PC-3 (cell line): ENCODE data around the gene LRP1B.

Experiments
- CTCF ChIP-seq: fragments of 300-600 bp; sonication (generic); conservative IDR thresholded peaks from 2 replicates; pipeline ENCODE4 v1.5.1; 2017; ENCODE audit warnings: antibody characterized with exemption, low read depth, mild to moderate bottlenecking, low read length
- EZH2 ChIP-seq: fragments of 300-600 bp; sonication (generic); IDR thresholded peaks from one replicate; pipeline ENCODE4 v1.6.1; 2017; ENCODE audit warnings: antibody characterized with exemption, mild to moderate bottlenecking, low read length; ENCODE audit not compliant: unreplicated experiment

- TF ChIP-seq CTCF: no peak
- TF ChIP-seq EZH2: no peak
These were observed 812.8 kb downstream of the LRP1B start for GRCh38 chr2:141317986-141318385.
